Vagina (tissue), 2 donors: Measurements from ENCODE around the gene PTGES3.

Experiments
- CTCF ChIP-seq, 3 experiments: fragments of 450-650 bp in 2 of 3; fragments of 200-600 bp in 1 of 3; sonication (generic) in 1 of 3; IDR thresholded peaks; one replicate each; pipeline ENCODE4 v1.5.1; 2017 to 2019; ENCODE audit warnings: antibody characterized with exemption in 3 of 3, mild to moderate bottlenecking in 2 of 3, moderate library complexity in 2 of 3
- POLR2AphosphoS5 ChIP-seq, 2 donors: sonication (generic); formaldehyde crosslinking; IDR thresholded peaks; one replicate each; pipeline ENCODE4 v1.9.0; 2017; ENCODE audit warnings: antibody characterized with exemption in 2 of 2, mild to moderate bottlenecking in 2 of 2, low read depth in 1 of 2; ENCODE audit not compliant: insufficient read depth in 1 of 2

GRCh38 chr12:56629459-56630179 is 58.5 kb downstream of the PTGES3 start:
- no peak for TF ChIP-seq CTCF (IDR thresholded peaks at IDR 0.05)
- TF ChIP-seq POLR2AphosphoS5 (IDR thresholded peaks at IDR 0.05; ENCODE audit: insufficient read depth in 1 of 2, low read depth in 1 of 2): no peak
